SU-DHL-6 (cell line): ENCODE results near the gene CDK14.

Experiments used
- EZH2phosphoT487 ChIP-seq: fragments of 200-600 bp; sonication (generic), shearing (Covaris generic); conservative IDR thresholded peaks from 2 replicates; pipeline ENCODE4 v1.6.1; 2018; ENCODE audit warnings: mild to moderate bottlenecking, antibody characterized with exemption, low read length, moderate library complexity, mixed read lengths
- TF ChIP-seq, protein P1 (sequence below): fragments of 200-600 bp; sonication (generic); IDR thresholded peaks from one replicate; pipeline ENCODE4 v1.5.1; 2017; ENCODE audit warnings: antibody characterized with exemption, mild to moderate bottlenecking, low read length, moderate library complexity; ENCODE audit not compliant: insufficient read depth, poor library complexity, severe bottlenecking

GRCh38 chr7:91098566-91098965 is 502.4 kb downstream of the CDK14 start:
- TF ChIP-seq, protein P1, sequence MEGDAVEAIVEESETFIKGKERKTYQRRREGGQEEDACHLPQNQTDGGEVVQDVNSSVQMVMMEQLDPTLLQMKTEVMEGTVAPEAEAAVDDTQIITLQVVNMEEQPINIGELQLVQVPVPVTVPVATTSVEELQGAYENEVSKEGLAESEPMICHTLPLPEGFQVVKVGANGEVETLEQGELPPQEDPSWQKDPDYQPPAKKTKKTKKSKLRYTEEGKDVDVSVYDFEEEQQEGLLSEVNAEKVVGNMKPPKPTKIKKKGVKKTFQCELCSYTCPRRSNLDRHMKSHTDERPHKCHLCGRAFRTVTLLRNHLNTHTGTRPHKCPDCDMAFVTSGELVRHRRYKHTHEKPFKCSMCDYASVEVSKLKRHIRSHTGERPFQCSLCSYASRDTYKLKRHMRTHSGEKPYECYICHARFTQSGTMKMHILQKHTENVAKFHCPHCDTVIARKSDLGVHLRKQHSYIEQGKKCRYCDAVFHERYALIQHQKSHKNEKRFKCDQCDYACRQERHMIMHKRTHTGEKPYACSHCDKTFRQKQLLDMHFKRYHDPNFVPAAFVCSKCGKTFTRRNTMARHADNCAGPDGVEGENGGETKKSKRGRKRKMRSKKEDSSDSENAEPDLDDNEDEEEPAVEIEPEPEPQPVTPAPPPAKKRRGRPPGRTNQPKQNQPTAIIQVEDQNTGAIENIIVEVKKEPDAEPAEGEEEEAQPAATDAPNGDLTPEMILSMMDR = no peak
- no peak for TF ChIP-seq EZH2phosphoT487
